Suprapubic skin (tissue), 4 donors: ENCODE measurements around the gene GPI. TPM values are rescaled to one million over a fixed set of nuclear protein-coding genes. Genes with fewer than 3 reads are reported as not detected.
"Not testable (repeated sequence)": the region's sequence is repeated elsewhere in the genome, so short reads cannot be mapped to it uniquely, and the experiment has no call there.

ENCODE experiments used
- DNase-seq, 2 donors: peaks; one replicate each; pipeline ENCODE4 v3.0.0-alpha.2; 2019; ENCODE audit warnings: low spot score in 2 of 2
- H3K27ac ChIP-seq: fragments of 200-600 bp; sonication (generic); one replicate; pipeline ENCODE4 v1.5.1; 2019
- H3K27me3 ChIP-seq: fragments of 200-600 bp; sonication (generic); one replicate; pipeline ENCODE4 v1.5.1; 2019
- H3K36me3 ChIP-seq: fragments of 200-600 bp; sonication (generic); one replicate; pipeline ENCODE4 v1.5.1; 2019
- H3K4me1 ChIP-seq: fragments of 200-600 bp; sonication (generic); one replicate; pipeline ENCODE4 v1.5.1; 2019
- H3K4me3 ChIP-seq: fragments of 200-600 bp; sonication (generic); one replicate; pipeline ENCODE4 v1.5.1; 2019; ENCODE audit warnings: mild to moderate bottlenecking
- H3K9me3 ChIP-seq: fragments of 200-600 bp; sonication (generic); one replicate; pipeline ENCODE4 v1.5.1; 2019
- EP300 ChIP-seq: sonication (generic); formaldehyde crosslinking; IDR thresholded peaks from one replicate; pipeline ENCODE4 v1.6.1; 2017; ENCODE audit warnings: antibody characterized with exemption
- POLR2A ChIP-seq, 2 donors: fragments of 450-650 bp; IDR thresholded peaks; one replicate each; pipeline ENCODE4 v1.6.1; 2017; ENCODE audit warnings: antibody characterized with exemption in 2 of 2, mild to moderate bottlenecking in 2 of 2, moderate library complexity in 2 of 2
- POLR2AphosphoS5 ChIP-seq, 3 donors: sonication (generic); formaldehyde crosslinking; IDR thresholded peaks; one replicate each; pipeline ENCODE4 v1.6.1; 2017; ENCODE audit warnings: antibody characterized with exemption in 3 of 3
- WGBS: methylation state at CpG from one replicate; pipeline ENCODE4 v1.1.5; 2018; 5-methylcytosine and 5-hydroxymethylcytosine counted together
- total RNA-seq, 4 donors: library from RNA; depleted of rRNA; stranded (reverse); fragments of >200 nt; gene quantifications; one replicate each; pipeline ENCODE4 v1.1.0, GENCODE V29; 2016
- TF ChIP-seq, protein P1 (sequence below), 2 donors: fragments of 200-600 bp in 1 of 2; fragments of 450-650 bp in 1 of 2; sonication (generic) in 1 of 2; IDR thresholded peaks; one replicate each; pipeline ENCODE4 v1.5.1; 2016 to 2019; ENCODE audit warnings: antibody characterized with exemption in 2 of 2, mild to moderate bottlenecking in 1 of 2, moderate library complexity in 1 of 2

The GPI gene
- total RNA-seq, 4 donors from 2014 or later, result 75.8 to 219 (median 180) TPM

DNA sequence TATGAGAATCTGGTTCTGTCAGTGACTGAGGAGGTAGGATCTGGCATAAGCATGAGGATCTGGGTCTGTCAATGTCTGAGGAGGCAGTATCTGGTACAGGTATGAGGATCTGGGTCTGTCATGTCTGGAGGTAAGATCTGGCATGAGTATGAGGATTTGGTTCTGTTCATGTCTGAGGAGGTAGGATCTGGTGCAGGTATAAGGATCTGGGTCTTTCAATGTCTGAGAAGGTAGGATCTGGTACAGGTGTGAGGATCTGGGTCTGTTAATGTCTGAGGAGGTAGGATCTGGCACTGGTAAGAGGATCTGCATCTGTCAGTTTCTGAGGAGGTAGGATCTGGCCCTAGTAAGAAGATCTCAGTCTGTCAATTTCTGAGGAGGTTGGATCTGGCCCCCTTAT lies 26.8 kb downstream of the GPI start:
- H3K4me3 ChIP-seq, result no peak overlapping the region
- H3K9me3 ChIP-seq, result no peaks in the 10 kb centered on the region
- no peaks in the 10 kb centered on the region for H3K27me3 ChIP-seq
- H3K27ac ChIP-seq, result no peak overlapping the region
- peaks cover 93% of the 10 kb centered on the region for H3K36me3 ChIP-seq
- DNase-seq, result no peak
- TF ChIP-seq, protein P1, sequence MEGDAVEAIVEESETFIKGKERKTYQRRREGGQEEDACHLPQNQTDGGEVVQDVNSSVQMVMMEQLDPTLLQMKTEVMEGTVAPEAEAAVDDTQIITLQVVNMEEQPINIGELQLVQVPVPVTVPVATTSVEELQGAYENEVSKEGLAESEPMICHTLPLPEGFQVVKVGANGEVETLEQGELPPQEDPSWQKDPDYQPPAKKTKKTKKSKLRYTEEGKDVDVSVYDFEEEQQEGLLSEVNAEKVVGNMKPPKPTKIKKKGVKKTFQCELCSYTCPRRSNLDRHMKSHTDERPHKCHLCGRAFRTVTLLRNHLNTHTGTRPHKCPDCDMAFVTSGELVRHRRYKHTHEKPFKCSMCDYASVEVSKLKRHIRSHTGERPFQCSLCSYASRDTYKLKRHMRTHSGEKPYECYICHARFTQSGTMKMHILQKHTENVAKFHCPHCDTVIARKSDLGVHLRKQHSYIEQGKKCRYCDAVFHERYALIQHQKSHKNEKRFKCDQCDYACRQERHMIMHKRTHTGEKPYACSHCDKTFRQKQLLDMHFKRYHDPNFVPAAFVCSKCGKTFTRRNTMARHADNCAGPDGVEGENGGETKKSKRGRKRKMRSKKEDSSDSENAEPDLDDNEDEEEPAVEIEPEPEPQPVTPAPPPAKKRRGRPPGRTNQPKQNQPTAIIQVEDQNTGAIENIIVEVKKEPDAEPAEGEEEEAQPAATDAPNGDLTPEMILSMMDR (IDR thresholded peaks at IDR 0.05), result no peak
- TF ChIP-seq POLR2AphosphoS5 (IDR thresholded peaks at IDR 0.05), result no peak
- no peak for TF ChIP-seq POLR2A (IDR thresholded peaks at IDR 0.05)
- TF ChIP-seq EP300, result no peak
- H3K4me1 ChIP-seq, result no peaks in the 10 kb centered on the region

DNA sequence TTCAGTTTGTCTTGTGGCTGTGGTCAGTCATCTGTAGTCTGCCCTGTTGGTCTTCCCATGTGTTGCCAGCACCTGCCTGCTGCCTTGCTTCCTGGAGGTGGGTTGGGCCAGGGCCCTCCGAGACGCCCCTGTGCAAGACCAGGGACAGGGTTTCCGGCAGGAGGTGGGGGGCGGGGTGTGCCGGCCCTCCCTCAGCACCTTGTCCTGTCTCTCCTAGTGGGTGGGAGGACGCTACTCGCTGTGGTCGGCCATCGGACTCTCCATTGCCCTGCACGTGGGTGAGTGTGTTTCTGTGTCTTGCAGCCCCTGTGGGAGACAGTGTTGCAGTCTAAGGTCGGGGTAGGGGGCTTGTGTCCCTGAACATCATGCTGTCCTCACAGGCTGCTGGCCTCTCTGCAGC lies 28.0 kb downstream of the GPI start:
- no peak for DNase-seq
- TF ChIP-seq POLR2A (IDR thresholded peaks at IDR 0.05), result no peak
- Histone ChIP-seq H3K27me3 (no peaks in the 10 kb centered on the region), H3K27ac (no peak overlapping the region), H3K4me1 (no peaks in the 10 kb centered on the region), H3K36me3 (peaks cover 93% of the 10 kb centered on the region), H3K4me3 (no peak overlapping the region), H3K9me3 (no peaks in the 10 kb centered on the region)
- WGBS, result no CpG with 5 or more reads among the region's 11 CpGs

DNA sequence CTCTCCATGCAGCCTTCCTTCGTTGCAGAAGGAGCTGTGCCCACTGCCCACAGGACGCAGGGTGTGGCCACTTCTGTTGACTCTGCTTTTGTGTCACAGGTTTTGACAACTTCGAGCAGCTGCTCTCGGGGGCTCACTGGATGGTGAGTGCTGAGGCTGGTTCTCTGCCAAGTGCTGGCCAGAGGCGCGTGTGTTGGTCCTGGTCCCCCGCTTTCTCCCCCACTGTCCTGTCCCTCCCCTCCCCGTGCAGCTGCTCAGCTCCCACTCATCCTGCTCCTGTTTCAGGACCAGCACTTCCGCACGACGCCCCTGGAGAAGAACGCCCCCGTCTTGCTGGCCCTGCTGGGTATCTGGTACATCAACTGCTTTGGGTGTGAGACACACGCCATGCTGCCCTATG lies 28.6 kb downstream of the GPI start:
- Histone ChIP-seq H3K4me1 (no peaks in the 10 kb centered on the region), H3K27me3 (no peaks in the 10 kb centered on the region), H3K36me3 (peaks cover 94% of the 10 kb centered on the region), H3K27ac (no peak overlapping the region), H3K4me3 (no peak overlapping the region), H3K9me3 (no peaks in the 10 kb centered on the region)
- 82% methylated on average over 14 of the region's 14 CpGs for WGBS
- TF ChIP-seq, protein P1 (IDR thresholded peaks at IDR 0.05), result no peak
- no peak for TF ChIP-seq POLR2A (IDR thresholded peaks at IDR 0.05)
- no peak for DNase-seq

DNA sequence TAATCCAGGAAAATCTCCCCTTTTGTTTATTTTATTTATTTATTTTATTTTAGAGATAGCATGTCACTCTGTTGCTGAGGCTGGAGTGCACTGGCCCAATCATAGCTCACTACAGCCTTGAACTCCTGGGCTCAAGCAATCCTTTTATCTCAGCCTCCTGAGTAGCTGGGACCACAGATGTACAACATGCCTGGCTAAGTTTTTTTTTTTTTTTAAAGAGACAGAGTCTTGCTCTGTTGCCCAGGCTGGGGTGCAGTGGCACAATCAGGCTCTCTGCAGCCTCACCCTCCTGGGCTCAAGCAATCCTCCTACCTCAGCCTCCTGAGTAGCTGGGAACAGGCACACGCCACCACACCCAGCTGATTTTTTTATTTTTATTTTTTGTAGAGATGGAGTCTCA lies 32.9 kb downstream of the GPI start:
- no peaks in the 10 kb centered on the region for H3K27me3 ChIP-seq
- TF ChIP-seq EP300 (no peak), POLR2AphosphoS5 (IDR thresholded peaks at IDR 0.05) (no peak), POLR2A (IDR thresholded peaks at IDR 0.05) (no peak)
- TF ChIP-seq, protein P1 (IDR thresholded peaks at IDR 0.05), result no peak
- H3K36me3 ChIP-seq, result peaks cover 79% of the 10 kb centered on the region
- no peak overlapping the region for H3K27ac ChIP-seq
- no peaks in the 10 kb centered on the region for H3K4me1 ChIP-seq
- no peak overlapping the region for H3K4me3 ChIP-seq
- DNase-seq, result no peak
- no peaks in the 10 kb centered on the region for H3K9me3 ChIP-seq
- 95% methylated on average over 1 of the region's 1 CpG for WGBS

DNA sequence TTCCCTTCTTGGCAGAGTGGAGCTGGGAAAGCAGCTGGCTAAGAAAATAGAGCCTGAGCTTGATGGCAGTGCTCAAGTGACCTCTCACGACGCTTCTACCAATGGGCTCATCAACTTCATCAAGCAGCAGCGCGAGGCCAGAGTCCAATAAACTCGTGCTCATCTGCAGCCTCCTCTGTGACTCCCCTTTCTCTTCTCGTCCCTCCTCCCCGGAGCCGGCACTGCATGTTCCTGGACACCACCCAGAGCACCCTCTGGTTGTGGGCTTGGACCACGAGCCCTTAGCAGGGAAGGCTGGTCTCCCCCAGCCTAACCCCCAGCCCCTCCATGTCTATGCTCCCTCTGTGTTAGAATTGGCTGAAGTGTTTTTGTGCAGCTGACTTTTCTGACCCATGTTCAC lies 34.9 kb downstream of the GPI start:
- Histone ChIP-seq H3K36me3 (peaks cover 58% of the 10 kb centered on the region), H3K27me3 (no peaks in the 10 kb centered on the region), H3K9me3 (no peaks in the 10 kb centered on the region), H3K4me1 (peaks cover 3% of the 10 kb centered on the region), H3K27ac (no peak overlapping the region), H3K4me3 (no peak overlapping the region)
- DNase-seq, result no peak
- 92% methylated on average over 9 of the region's 9 CpGs for WGBS
- TF ChIP-seq EP300 (no peak), POLR2A (IDR thresholded peaks at IDR 0.05) (no peak), POLR2AphosphoS5 (IDR thresholded peaks at IDR 0.05) (no peak)
- TF ChIP-seq, protein P1 (IDR thresholded peaks at IDR 0.05), result no peak

DNA sequence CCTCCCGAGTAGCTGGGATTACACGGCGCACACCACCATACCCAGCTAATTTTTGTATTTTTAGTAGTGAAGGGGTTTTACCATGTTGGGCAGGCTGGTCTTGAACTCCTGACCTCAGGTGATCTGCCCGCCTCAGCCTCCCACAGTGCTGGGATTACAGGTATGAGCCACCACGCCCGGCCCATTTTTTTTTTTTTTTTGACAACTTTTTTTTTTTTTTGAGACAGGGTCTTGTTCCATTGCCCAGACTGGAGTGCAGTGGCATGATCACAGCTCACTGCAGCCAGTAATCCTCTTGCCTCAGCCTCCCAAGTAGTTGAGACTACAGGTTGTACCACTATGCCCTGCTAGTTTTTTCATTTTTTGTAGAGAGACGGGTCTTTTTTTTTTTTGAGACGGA lies 35.8 kb downstream of the GPI start:
- whole genome bisulfite sequencing, result 95% methylated on average over 8 of the region's 8 CpGs
- H3K27me3 ChIP-seq, H3K27ac ChIP-seq, H3K4me3 ChIP-seq, H3K4me1 ChIP-seq, H3K9me3 ChIP-seq, DNase-seq: not testable (repeated sequence)
- peaks cover 49% of the 10 kb centered on the region for H3K36me3 ChIP-seq
